Astrocyte of the spinal cord (primary cell): ENCODE data around the gene GOT1.

Source experiments
- DNase-seq: peaks from one replicate; pipeline ENCODE4 v3.0.0; 2011; ENCODE audit warnings: low read depth, low spot score
- H3K4me3 ChIP-seq: 2 replicates; pipeline ENCODE4 v1.5.1; 2011; ENCODE audit warnings: low read depth, mild to moderate bottlenecking, low read length, moderate library complexity
- CTCF ChIP-seq: IDR thresholded peaks from 2 replicates; pipeline ENCODE4 v1.5.1; 2012; ENCODE audit warnings: low read depth, mild to moderate bottlenecking, low read length, inconsistent platforms
- in situ Hi-C: cut with HindIII; loops from 2 replicates; pipeline ENCODE4 v1.10.0; 2017; ENCODE audit warnings: low sequenced_read_pairs

GOT1 gene

DNA sequence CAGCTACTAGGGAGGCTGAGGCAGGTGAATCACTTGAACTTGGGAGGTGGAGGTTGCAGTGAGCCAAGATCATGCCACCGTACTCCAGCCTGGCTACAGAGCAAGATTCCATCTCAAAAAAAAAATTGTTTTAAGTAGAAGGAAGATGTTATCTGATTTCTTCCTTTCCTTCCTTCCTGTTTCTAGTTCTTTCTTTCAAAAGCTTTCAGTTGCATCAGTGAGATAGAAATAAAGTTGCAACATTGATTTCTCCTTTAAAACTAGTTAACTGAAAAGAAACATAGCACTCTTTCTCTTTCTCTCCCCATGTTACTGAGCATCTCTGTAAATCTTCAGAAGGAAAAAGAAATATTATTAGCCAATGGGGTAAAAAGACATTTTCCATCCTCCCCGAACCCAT, 63.8 kb downstream of the GOT1 start:
- in situ Hi-C loops, result no loop called here
- no peak overlapping the region for H3K4me3 ChIP-seq
- TF ChIP-seq CTCF, result no peak
- DNase-seq, result no peak

DNA sequence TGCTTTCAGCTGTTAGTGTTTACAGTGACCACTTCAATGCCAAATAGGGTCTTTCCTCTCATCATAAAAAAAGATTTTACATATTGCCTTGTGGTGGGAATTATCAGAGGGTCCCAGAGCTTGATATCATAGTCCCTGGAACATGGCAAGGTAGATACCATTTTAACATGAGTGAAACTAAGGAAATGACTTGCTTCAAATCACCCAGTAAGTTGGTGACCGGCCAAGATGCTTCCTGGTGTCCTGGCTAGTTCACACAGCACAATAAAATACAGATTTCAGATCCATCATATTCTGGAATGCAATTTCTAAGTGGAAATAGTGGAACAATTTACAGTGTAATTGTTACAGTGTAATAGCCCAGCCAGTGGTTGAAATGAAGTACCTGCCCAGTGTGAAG, 64.7 kb downstream of the GOT1 start:
- no peak for DNase-seq
- in situ Hi-C loops, result no loop called here
- H3K4me3 ChIP-seq, result no peak overlapping the region
- no peak for TF ChIP-seq CTCF

DNA sequence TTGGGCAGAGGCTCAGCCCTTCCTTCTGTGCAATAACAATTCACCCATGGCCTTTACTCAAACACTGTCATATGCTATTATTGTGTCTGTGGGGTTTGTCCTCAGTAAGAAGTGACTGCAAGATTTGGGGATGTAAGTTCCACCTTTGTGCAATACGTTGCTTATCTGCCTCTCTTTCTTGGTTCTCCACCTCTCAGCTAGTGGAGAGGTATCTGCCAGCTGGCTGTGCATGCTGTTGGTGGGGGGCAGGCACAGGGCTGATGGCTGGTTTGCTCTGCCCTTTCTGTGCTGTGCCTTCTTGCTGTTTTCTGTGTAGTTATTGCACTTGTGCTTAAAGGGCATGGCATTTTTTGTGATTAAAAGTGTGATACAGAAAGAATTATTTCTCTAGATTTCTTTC, 65.1 kb downstream of the GOT1 start:
- no peak overlapping the region for H3K4me3 ChIP-seq
- in situ Hi-C loops, result no loop called here
- DNase-seq, result no peak
- TF ChIP-seq CTCF, result no peak

- no peak overlapping the region for H3K4me3 ChIP-seq
- TF ChIP-seq CTCF, result no peak
- in situ Hi-C loops, result no loop called here
- DNase-seq, result peak; percentile 13
Observed at GRCh38 chr10:99364125-99364524, 66.3 kb downstream of the GOT1 start.

DNA sequence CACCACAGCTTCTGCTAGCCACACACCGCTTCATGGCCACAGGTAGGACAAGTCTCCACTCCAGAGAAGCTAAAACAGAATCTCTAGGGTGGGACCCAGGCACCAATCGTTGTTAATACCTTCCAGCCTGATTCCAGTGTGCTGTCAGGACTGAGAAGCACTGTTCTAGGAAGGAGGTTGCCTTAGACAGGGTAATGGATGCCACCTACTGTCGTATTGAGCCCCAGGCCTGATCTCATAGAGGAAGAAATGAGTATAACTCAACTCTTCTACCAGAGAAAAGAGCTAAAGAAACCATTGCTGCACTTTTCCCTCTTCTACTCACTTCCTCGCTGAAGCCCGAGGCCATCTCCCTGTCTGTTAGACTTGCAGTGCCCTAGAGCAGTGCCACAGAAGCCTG, 69.5 kb downstream of the GOT1 start:
- no peak for TF ChIP-seq CTCF
- in situ Hi-C loops, result no loop called here
- no peak for DNase-seq
- H3K4me3 ChIP-seq, result no peak overlapping the region

- DNase-seq, result no peak
- H3K4me3 ChIP-seq, result no peak overlapping the region
- in situ Hi-C loops, result no loop called here
- no peak for TF ChIP-seq CTCF
Observed at GRCh38 chr10:99358101-99358500, 72.3 kb downstream of the GOT1 start.

DNA sequence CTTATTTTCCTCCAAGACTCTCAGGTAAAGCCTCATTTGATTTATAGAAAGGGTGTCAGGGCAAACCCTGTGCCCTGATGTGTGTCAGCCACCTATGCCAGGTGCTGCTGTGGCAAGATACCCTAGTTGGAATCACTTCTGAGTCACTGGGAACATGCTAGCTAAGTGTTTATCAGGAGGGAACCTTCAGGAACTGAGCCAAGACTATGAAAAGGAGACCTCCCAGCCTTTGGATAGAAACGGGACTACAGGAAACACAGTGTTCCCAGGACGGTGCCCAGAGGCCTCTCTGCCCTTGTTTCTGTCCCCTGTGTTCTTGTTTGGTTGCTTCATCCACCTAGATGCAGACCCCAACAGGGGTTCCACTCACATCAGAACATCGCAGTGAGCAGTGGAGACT, 72.7 kb downstream of the GOT1 start:
- TF ChIP-seq CTCF, result no peak
- H3K4me3 ChIP-seq, result no peak overlapping the region
- DNase-seq, result no peak
- in situ Hi-C loops, result no loop called here
